ENCODE data around the gene ENPP7.

The ENPP7 gene

DNA sequence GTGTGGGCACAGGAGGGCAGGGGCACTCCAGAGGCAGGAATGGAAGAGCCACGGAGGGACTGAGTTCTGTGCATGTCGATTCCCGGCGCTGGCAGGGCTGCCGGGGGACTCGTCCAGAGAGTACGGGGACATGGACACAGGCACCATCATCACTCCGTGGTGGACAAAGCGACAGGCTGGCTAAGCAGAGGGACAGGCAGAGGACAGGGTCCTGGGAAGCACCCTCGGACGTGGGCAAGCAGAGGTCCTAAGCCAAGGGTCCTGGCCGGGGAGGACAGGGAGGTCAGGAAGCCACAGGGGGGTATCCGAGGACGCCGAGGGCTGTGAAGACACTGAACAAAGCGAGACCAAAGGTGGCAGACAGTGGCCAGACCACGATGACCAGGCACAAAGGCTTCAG, 44.3 kb upstream of the ENPP7 start (continued):
- TF ChIP-seq, protein P1, sequence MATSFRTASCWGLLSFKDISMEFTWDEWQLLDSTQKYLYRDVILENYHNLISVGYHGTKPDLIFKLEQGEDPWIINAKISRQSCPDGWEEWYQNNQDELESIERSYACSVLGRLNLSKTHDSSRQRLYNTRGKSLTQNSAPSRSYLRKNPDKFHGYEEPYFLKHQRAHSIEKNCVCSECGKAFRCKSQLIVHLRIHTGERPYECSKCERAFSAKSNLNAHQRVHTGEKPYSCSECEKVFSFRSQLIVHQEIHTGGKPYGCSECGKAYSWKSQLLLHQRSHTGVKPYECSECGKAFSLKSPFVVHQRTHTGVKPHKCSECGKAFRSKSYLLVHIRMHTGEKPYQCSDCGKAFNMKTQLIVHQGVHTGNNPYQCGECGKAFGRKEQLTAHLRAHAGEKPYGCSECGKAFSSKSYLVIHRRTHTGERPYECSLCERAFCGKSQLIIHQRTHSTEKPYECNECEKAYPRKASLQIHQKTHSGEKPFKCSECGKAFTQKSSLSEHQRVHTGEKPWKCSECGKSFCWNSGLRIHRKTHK (tag by site-specific recombination; IDR thresholded peaks at IDR 0.05) = no peak
- TF ChIP-seq, protein P2, sequence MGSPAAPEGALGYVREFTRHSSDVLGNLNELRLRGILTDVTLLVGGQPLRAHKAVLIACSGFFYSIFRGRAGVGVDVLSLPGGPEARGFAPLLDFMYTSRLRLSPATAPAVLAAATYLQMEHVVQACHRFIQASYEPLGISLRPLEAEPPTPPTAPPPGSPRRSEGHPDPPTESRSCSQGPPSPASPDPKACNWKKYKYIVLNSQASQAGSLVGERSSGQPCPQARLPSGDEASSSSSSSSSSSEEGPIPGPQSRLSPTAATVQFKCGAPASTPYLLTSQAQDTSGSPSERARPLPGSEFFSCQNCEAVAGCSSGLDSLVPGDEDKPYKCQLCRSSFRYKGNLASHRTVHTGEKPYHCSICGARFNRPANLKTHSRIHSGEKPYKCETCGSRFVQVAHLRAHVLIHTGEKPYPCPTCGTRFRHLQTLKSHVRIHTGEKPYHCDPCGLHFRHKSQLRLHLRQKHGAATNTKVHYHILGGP (tag by site-specific recombination; IDR thresholded peaks at IDR 0.05) = no peak
- TF ChIP-seq, protein P3, sequence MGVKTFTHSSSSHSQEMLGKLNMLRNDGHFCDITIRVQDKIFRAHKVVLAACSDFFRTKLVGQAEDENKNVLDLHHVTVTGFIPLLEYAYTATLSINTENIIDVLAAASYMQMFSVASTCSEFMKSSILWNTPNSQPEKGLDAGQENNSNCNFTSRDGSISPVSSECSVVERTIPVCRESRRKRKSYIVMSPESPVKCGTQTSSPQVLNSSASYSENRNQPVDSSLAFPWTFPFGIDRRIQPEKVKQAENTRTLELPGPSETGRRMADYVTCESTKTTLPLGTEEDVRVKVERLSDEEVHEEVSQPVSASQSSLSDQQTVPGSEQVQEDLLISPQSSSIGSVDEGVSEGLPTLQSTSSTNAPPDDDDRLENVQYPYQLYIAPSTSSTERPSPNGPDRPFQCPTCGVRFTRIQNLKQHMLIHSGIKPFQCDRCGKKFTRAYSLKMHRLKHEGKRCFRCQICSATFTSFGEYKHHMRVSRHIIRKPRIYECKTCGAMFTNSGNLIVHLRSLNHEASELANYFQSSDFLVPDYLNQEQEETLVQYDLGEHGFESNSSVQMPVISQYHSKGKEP (tag by site-specific recombination; IDR thresholded peaks at IDR 0.05) = no peak
- TF ChIP-seq, protein P4, sequence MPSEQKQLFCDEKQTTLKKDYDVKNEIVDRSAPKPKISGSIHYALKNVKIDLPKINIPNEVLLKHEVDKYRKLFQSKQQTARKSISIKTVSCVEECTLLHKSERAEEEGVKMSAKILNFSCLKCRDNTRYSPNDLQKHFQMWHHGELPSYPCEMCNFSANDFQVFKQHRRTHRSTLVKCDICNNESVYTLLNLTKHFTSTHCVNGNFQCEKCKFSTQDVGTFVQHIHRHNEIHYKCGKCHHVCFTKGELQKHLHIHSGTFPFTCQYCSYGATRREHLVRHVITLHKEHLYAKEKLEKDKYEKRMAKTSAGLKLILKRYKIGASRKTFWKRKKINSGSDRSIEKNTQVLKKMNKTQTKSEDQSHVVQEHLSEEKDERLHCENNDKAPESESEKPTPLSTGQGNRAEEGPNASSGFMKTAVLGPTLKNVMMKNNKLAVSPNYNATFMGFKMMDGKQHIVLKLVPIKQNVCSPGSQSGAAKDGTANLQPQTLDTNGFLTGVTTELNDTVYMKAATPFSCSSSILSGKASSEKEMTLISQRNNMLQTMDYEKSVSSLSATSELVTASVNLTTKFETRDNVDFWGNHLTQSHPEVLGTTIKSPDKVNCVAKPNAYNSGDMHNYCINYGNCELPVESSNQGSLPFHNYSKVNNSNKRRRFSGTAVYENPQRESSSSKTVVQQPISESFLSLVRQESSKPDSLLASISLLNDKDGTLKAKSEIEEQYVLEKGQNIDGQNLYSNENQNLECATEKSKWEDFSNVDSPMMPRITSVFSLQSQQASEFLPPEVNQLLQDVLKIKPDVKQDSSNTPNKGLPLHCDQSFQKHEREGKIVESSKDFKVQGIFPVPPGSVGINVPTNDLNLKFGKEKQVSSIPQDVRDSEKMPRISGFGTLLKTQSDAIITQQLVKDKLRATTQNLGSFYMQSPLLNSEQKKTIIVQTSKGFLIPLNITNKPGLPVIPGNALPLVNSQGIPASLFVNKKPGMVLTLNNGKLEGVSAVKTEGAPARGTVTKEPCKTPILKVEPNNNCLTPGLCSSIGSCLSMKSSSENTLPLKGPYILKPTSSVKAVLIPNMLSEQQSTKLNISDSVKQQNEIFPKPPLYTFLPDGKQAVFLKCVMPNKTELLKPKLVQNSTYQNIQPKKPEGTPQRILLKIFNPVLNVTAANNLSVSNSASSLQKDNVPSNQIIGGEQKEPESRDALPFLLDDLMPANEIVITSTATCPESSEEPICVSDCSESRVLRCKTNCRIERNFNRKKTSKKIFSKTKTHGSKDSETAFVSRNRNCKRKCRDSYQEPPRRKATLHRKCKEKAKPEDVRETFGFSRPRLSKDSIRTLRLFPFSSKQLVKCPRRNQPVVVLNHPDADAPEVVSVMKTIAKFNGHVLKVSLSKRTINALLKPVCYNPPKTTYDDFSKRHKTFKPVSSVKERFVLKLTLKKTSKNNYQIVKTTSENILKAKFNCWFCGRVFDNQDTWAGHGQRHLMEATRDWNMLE (tag by site-specific recombination; conservative IDR thresholded peaks at IDR 0.05; ENCODE audit: low read depth) = no peak

DNA sequence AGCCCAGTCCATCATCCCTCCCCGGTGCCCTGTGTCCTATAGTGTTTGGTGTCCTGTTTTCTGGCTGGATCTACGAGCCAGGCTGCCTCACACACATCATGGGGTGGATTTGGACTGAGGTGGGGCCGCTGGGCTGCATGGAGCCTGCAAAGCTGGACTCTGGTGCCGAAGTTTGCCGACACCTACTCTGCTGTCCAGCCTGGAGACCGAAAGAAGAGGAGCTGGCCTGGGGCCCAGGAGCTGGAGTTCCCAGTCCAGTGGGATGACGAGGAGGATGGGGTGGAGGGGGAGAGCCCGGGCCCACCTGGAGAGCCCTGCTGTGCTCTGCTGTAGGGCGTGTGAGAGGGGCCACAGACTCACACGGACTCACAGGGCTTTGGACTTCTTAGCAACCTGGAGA, 40.3 kb upstream of the ENPP7 start:
- H3K36me3 ChIP-seq (ENCODE audit: control insufficient read depth in 2 of 2, insufficient read depth in 1 of 2, low read length in 2 of 2) = no peaks in the 10 kb centered on the region
- peaks cover 2% of the 10 kb centered on the region for H3K4me1 ChIP-seq (ENCODE audit: control insufficient read depth, insufficient read depth, low read length)
- no peak overlapping the region for H3K4me3 ChIP-seq (ENCODE audit: low read depth, low read length)
- H3K9me3 ChIP-seq (ENCODE audit: control insufficient read depth, insufficient read depth, low read depth, low read length) = no peaks in the 10 kb centered on the region
- TF ChIP-seq ZNF37A (tag by site-specific recombination; IDR thresholded peaks at IDR 0.05) (no peak), ZNF157 (tag by site-specific recombination; IDR thresholded peaks at IDR 0.05) (no peak), ZNF501 (tag by site-specific recombination; IDR thresholded peaks at IDR 0.05) (no peak), GLI4 (tag by site-specific recombination; IDR thresholded peaks at IDR 0.05) (no peak)
- CTCF ChIA-PET = no interaction called here
- POLR2A ChIA-PET = no interaction called here
- no peak overlapping the region for H3K27ac ChIP-seq (ENCODE audit: extremely low read depth, low read depth, low read length)

DNA sequence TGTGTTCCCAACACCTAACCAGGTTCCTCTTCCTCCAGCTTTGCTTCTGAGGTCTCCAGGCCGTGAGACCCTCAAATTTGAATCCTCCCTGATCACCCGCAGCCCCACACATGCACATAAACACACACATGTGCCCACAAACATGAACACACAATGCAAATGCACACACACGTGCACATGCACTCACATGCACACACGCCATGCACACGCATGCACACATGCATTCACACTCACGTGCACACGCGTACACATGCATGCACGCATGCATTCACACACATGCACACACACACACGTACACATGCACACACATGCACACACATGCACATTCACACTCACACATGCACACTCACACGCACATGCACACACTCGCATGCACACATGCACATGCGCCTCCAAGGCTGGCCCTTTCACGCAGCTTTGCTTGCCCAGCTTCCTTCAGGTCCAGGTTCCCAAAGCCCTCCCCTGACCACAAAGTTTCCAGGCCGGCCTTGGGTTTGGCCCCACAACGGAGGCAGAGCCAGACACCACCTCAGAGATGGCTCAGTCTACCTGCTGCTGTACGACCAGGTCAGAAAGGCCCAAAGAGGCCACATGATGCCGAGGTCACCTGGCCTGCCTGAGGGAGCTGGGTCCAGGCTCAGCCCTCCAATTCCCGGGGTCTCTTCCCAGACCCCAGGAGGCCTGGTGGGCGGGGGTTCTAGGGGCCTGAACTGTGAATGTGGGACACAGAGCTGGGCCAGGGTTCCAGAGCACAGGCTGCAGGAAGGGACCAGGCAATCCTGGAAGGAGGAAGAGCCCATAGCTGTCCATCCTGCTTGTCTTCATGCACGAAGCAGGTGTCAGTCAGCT, 39.5 kb upstream of the ENPP7 start:
- Histone ChIP-seq H3K27ac (ENCODE audit: extremely low read depth, low read depth, low read length) (no peak overlapping the region), H3K4me1 (ENCODE audit: control insufficient read depth, insufficient read depth, low read length) (peaks cover 10% of the 10 kb centered on the region), H3K9me3 (ENCODE audit: control insufficient read depth, insufficient read depth, low read depth, low read length) (no peaks in the 10 kb centered on the region), H3K36me3 (ENCODE audit: control insufficient read depth in 2 of 2, insufficient read depth in 1 of 2, low read length in 2 of 2) (no peaks in the 10 kb centered on the region), H3K4me3 (ENCODE audit: low read depth, low read length) (no peak overlapping the region)
- CTCF ChIA-PET = interaction anchor here (0.6 to 0.7 kb wide), 2 partner anchors 272 to 628 kb away, joined by 3 read pairs; no protein-coding TSS in a partner anchor
- POLR2A ChIA-PET = no interaction called here
- TF ChIP-seq, protein P5, sequence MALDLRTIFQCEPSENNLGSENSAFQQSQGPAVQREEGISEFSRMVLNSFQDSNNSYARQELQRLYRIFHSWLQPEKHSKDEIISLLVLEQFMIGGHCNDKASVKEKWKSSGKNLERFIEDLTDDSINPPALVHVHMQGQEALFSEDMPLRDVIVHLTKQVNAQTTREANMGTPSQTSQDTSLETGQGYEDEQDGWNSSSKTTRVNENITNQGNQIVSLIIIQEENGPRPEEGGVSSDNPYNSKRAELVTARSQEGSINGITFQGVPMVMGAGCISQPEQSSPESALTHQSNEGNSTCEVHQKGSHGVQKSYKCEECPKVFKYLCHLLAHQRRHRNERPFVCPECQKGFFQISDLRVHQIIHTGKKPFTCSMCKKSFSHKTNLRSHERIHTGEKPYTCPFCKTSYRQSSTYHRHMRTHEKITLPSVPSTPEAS (tag by site-specific recombination; IDR thresholded peaks at IDR 0.05) = peak; percentile 52
- TF ChIP-seq ZNF19 (tag by site-specific recombination; IDR thresholded peaks at IDR 0.05; ENCODE audit: low read depth) = no peak

Measured in HEK293 (cell line).